ENCODE data around the gene ABCA13. TPM values are rescaled to one million over a fixed set of nuclear protein-coding genes. Genes with fewer than 3 reads are reported as not detected.

The ABCA13 gene
- polyA plus RNA-seq, 1 of the 3 experiments (the other 2 are of a cell fraction): not detected

GRCh38 chr7:48525736-48526732 is 354.8 kb downstream of the ABCA13 start:
- ChIA-PET POLR2A (no interaction called here), CTCF (no interaction called here)
- Histone ChIP-seq H3K4me2 (no peak overlapping the region), H3K4me3 (ENCODE audit: low read depth in 2 of 2, low read length in 1 of 2) (no peak overlapping the region), H3K9me2 (no peaks in the 10 kb centered on the region), H4K20me1 (ENCODE audit: insufficient read depth) (no peaks in the 10 kb centered on the region), H3K27me3 (ENCODE audit: insufficient read depth) (no peaks in the 10 kb centered on the region), H3K79me2 (ENCODE audit: insufficient read depth) (no peaks in the 10 kb centered on the region), H3F3A (replicated peaks; ENCODE audit: insufficient read depth) (no peaks in the 10 kb centered on the region), H3K27ac (ENCODE audit: low read depth in 2 of 2, low read length in 1 of 2) (no peak overlapping the region), H3K4me1 (ENCODE audit: control insufficient read depth in 1 of 2, insufficient read depth in 2 of 2, low read depth in 1 of 2, low read length in 1 of 2) (no peaks in the 10 kb centered on the region), H3K9me3 (no peaks in the 10 kb centered on the region), H2AFZ (ENCODE audit: low read depth) (no peak overlapping the region), H3K36me3 (replicated peaks in 1 of 2; ENCODE audit: control insufficient read depth in 1 of 2, insufficient read depth in 2 of 2, low read length in 1 of 2) (no peaks in the 10 kb centered on the region), H3K9ac (no peak overlapping the region)
- 2% methylated on average over 3 of the region's 3 CpGs for WGBS (ENCODE audit: low lambda C conversion rate)
- DNase-seq: no peak
- TF ChIP-seq ELF1 (IDR thresholded peaks at IDR 0.05) (no peak), NFIC (IDR thresholded peaks at IDR 0.05; ENCODE audit: borderline replicate concordance) (no peak), RXRA (IDR thresholded peaks at IDR 0.05; ENCODE audit: borderline replicate concordance, low read depth) (no peak), ZBTB33 (IDR thresholded peaks at IDR 0.05; ENCODE audit: borderline replicate concordance, low read depth) (no peak), TCF12 (IDR thresholded peaks at IDR 0.05) (no peak), MEF2A (IDR thresholded peaks at IDR 0.05; ENCODE audit: borderline replicate concordance, low read depth) (no peak)

- POLR2A ChIA-PET: no interaction called here
- H3K27ac ChIP-seq (ENCODE audit: low read depth in 2 of 2, low read length in 1 of 2): no peak overlapping the region
- no peaks in the 10 kb centered on the region for H3K9me2 ChIP-seq
- 0% methylated on average over 1 of the region's 1 CpG for WGBS (ENCODE audit: low lambda C conversion rate)
- H2AFZ ChIP-seq (ENCODE audit: low read depth): no peak overlapping the region
- no peaks in the 10 kb centered on the region for H3F3A ChIP-seq (replicated peaks; ENCODE audit: insufficient read depth)
- no peak for DNase-seq
- no peaks in the 10 kb centered on the region for H3K9me3 ChIP-seq
- no peaks in the 10 kb centered on the region for H3K79me2 ChIP-seq (ENCODE audit: insufficient read depth)
- no peaks in the 10 kb centered on the region for H3K27me3 ChIP-seq (ENCODE audit: insufficient read depth)
- CTCF ChIA-PET: interaction anchor here (1.1 kb wide), 1 partner anchor 229 kb away, joined by 3 read pairs; no protein-coding TSS in a partner anchor
- H3K4me2 ChIP-seq: no peak overlapping the region
- H4K20me1 ChIP-seq (ENCODE audit: insufficient read depth): no peaks in the 10 kb centered on the region
- no peak overlapping the region for H3K9ac ChIP-seq
- no peaks in the 10 kb centered on the region for H3K4me1 ChIP-seq (ENCODE audit: control insufficient read depth in 1 of 2, insufficient read depth in 2 of 2, low read depth in 1 of 2, low read length in 1 of 2)
- no peaks in the 10 kb centered on the region for H3K36me3 ChIP-seq (replicated peaks in 1 of 2; ENCODE audit: control insufficient read depth in 1 of 2, insufficient read depth in 2 of 2, low read length in 1 of 2)
- no peak overlapping the region for H3K4me3 ChIP-seq (ENCODE audit: low read depth in 2 of 2, low read length in 1 of 2)
- no peak for TF ChIP-seq GABPA (IDR thresholded peaks at IDR 0.05; ENCODE audit: low read depth)
- TF ChIP-seq RFX5 (IDR thresholded peaks at IDR 0.05; ENCODE audit: low read length): no peak
- TF ChIP-seq FOXM1 (IDR thresholded peaks at IDR 0.05; ENCODE audit: low read depth): no peak
- TF ChIP-seq RXRA (IDR thresholded peaks at IDR 0.05; ENCODE audit: borderline replicate concordance, low read depth): no peak
- TF ChIP-seq MXI1 (IDR thresholded peaks at IDR 0.05; ENCODE audit: low read depth, low read length): no peak
- no peak for TF ChIP-seq JUND (IDR thresholded peaks at IDR 0.05)
- no peak for TF ChIP-seq EZH2phosphoT487 (IDR thresholded peaks at IDR 0.05; ENCODE audit: borderline replicate concordance, low read depth)
- TF ChIP-seq GATA2 (CRISPR knock-in tag; IDR thresholded peaks at IDR 0.05): no peak
- TF ChIP-seq CHD2 (IDR thresholded peaks at IDR 0.05; ENCODE audit: low read length, partially characterized antibody): no peak
- no peak for TF ChIP-seq RCOR1 (IDR thresholded peaks at IDR 0.05; ENCODE audit: low read length)
- TF ChIP-seq USF1 (IDR thresholded peaks at IDR 0.05; ENCODE audit: borderline replicate concordance, low read depth): no peak
- no peak for TF ChIP-seq EP300 (IDR thresholded peaks at IDR 0.05; ENCODE audit: borderline replicate concordance in 1 of 2, low read depth in 1 of 2, low read length in 1 of 2)
- no peak for TF ChIP-seq TAF1 (IDR thresholded peaks at IDR 0.05; ENCODE audit: borderline replicate concordance, low read depth, low read length)
- TF ChIP-seq SIN3A (IDR thresholded peaks at IDR 0.05; ENCODE audit: borderline replicate concordance, low read depth, low read length): no peak
- TF ChIP-seq, protein P1, sequence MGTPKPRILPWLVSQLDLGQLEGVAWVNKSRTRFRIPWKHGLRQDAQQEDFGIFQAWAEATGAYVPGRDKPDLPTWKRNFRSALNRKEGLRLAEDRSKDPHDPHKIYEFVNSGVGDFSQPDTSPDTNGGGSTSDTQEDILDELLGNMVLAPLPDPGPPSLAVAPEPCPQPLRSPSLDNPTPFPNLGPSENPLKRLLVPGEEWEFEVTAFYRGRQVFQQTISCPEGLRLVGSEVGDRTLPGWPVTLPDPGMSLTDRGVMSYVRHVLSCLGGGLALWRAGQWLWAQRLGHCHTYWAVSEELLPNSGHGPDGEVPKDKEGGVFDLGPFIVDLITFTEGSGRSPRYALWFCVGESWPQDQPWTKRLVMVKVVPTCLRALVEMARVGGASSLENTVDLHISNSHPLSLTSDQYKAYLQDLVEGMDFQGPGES (IDR thresholded peaks at IDR 0.05; ENCODE audit: low read depth, low read length): no peak
- TF ChIP-seq FOXJ3 (CRISPR knock-in tag; IDR thresholded peaks at IDR 0.05): no peak
- TF ChIP-seq, protein P2, sequence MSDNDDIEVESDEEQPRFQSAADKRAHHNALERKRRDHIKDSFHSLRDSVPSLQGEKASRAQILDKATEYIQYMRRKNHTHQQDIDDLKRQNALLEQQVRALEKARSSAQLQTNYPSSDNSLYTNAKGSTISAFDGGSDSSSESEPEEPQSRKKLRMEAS (IDR thresholded peaks at IDR 0.05; ENCODE audit: low read depth): no peak
- no peak for TF ChIP-seq USF2 (IDR thresholded peaks at IDR 0.05; ENCODE audit: borderline replicate concordance, low read depth, low read length)
- TF ChIP-seq NFIC (IDR thresholded peaks at IDR 0.05; ENCODE audit: borderline replicate concordance): no peak
Observed at GRCh38 chr7:48528646-48529045, 357.4 kb downstream of the ABCA13 start.
